Peyer's patch (tissue), 4 donors: ENCODE data around the gene WIPF1.

ENCODE experiments used
- POLR2A ChIP-seq, 2 donors: fragments of 450-650 bp; IDR thresholded peaks; one replicate each; pipeline ENCODE4 v1.5.1; 2017; ENCODE audit warnings: antibody characterized with exemption in 2 of 2, mild to moderate bottlenecking in 2 of 2, moderate library complexity in 2 of 2
- TF ChIP-seq, protein P1 (sequence below), 6 experiments: fragments of 450-650 bp in 4 of 6; fragments of 200-600 bp in 2 of 6; sonication (generic) in 1 of 6; IDR thresholded peaks; one replicate each; pipeline ENCODE4 v1.5.1; 2017 to 2019; ENCODE audit warnings: antibody characterized with exemption in 6 of 6, mild to moderate bottlenecking in 3 of 6, moderate library complexity in 1 of 6

DNA sequence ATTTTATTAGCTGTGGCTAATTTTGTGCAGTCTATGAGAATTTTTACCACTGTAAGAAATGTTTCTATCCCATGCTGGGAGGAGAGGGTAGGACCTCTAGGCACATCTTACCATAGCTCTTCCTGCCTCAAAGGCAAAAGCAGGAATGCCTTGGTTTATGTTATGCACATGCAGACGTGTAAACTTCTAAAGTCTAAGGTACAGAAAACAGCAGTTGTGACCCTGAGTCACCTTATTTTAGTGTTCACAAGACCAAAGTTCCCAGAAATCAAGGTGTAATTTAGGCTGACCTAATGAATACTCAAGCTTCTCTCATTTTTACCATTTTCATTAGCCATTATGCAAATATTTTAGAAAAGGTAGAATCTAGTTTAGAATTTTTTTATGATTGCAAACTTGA is 15.4 kb upstream of the WIPF1 start:
- TF ChIP-seq, protein P1, sequence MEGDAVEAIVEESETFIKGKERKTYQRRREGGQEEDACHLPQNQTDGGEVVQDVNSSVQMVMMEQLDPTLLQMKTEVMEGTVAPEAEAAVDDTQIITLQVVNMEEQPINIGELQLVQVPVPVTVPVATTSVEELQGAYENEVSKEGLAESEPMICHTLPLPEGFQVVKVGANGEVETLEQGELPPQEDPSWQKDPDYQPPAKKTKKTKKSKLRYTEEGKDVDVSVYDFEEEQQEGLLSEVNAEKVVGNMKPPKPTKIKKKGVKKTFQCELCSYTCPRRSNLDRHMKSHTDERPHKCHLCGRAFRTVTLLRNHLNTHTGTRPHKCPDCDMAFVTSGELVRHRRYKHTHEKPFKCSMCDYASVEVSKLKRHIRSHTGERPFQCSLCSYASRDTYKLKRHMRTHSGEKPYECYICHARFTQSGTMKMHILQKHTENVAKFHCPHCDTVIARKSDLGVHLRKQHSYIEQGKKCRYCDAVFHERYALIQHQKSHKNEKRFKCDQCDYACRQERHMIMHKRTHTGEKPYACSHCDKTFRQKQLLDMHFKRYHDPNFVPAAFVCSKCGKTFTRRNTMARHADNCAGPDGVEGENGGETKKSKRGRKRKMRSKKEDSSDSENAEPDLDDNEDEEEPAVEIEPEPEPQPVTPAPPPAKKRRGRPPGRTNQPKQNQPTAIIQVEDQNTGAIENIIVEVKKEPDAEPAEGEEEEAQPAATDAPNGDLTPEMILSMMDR (IDR thresholded peaks at IDR 0.05): no peak
- TF ChIP-seq POLR2A (IDR thresholded peaks at IDR 0.05): no peak
